Measurements from ENCODE around the gene L3MBTL4.
A peak's percentile ranks its signal among the peaks of the same experiment; 100 is the strongest.

Gene L3MBTL4

GRCh38 chr18:5984245-5984644, 430.5 kb downstream of the L3MBTL4 start:
- DNase-seq (ENCODE audit: low read depth): no peak

GRCh38 chr18:5983488-5983887, 431.2 kb downstream of the L3MBTL4 start:
- DNase-seq (ENCODE audit: low read depth): no peak

- DNase-seq (ENCODE audit: low read depth): no peak
Observed at GRCh38 chr18:5982332-5982731, 432.4 kb downstream of the L3MBTL4 start.

GRCh38 chr18:5980721-5981120, 434.0 kb downstream of the L3MBTL4 start:
- DNase-seq (ENCODE audit: low read depth): no peak

- no peak for DNase-seq (ENCODE audit: low read depth)
Observed at GRCh38 chr18:5979971-5980457, 434.7 kb downstream of the L3MBTL4 start.

- DNase-seq (ENCODE audit: low read depth): no peak
Observed at GRCh38 chr18:5979176-5979888, 435.4 kb downstream of the L3MBTL4 start.

GRCh38 chr18:5977022-5977421, 437.7 kb downstream of the L3MBTL4 start:
- DNase-seq (ENCODE audit: low read depth): no peak

GRCh38 chr18:5975111-5976002, 439.4 kb downstream of the L3MBTL4 start:
- DNase-seq (ENCODE audit: low read depth): peak; percentile 8

GRCh38 chr18:5974696-5975095, 440.0 kb downstream of the L3MBTL4 start:
- DNase-seq (ENCODE audit: low read depth): no peak

GRCh38 chr18:5973099-5973498, 441.6 kb downstream of the L3MBTL4 start:
- DNase-seq (ENCODE audit: low read depth): no peak

GRCh38 chr18:5972298-5972697, 442.4 kb downstream of the L3MBTL4 start:
- no peak for DNase-seq (ENCODE audit: low read depth)

GRCh38 chr18:5969989-5970403, 444.7 kb downstream of the L3MBTL4 start:
- no peak for DNase-seq (ENCODE audit: low read depth)

- DNase-seq (ENCODE audit: low read depth): no peak
Observed at GRCh38 chr18:5969355-5969988, 445.2 kb downstream of the L3MBTL4 start.

GRCh38 chr18:5967666-5968065, 447.0 kb downstream of the L3MBTL4 start:
- DNase-seq (ENCODE audit: low read depth): no peak

- DNase-seq (ENCODE audit: low read depth): no peak
Observed at GRCh38 chr18:5967007-5967406, 447.7 kb downstream of the L3MBTL4 start.

- no peak for DNase-seq (ENCODE audit: low read depth)
Observed at GRCh38 chr18:5966514-5966913, 448.2 kb downstream of the L3MBTL4 start.

GRCh38 chr18:5964996-5965395, 449.7 kb downstream of the L3MBTL4 start:
- DNase-seq (ENCODE audit: low read depth): no peak

GRCh38 chr18:5964596-5964995, 450.1 kb downstream of the L3MBTL4 start:
- no peak for DNase-seq (ENCODE audit: low read depth)

GRCh38 chr18:5964108-5964507, 450.6 kb downstream of the L3MBTL4 start:
- no peak for DNase-seq (ENCODE audit: low read depth)

GRCh38 chr18:5963267-5963666, 451.4 kb downstream of the L3MBTL4 start:
- no peak for DNase-seq (ENCODE audit: low read depth)

- DNase-seq (ENCODE audit: low read depth): no peak
Observed at GRCh38 chr18:5962362-5962761, 452.3 kb downstream of the L3MBTL4 start.

- DNase-seq (ENCODE audit: low read depth): no peak
Observed at GRCh38 chr18:5961828-5962150, 452.9 kb downstream of the L3MBTL4 start.

Data from fibroblast of the conjunctiva (primary cell).